HCT116 (cell line): Measurements from ENCODE around the gene ERGIC1. TPM values are rescaled to one million over a fixed set of nuclear protein-coding genes. Genes with fewer than 3 reads are reported as not detected.

Experiments used
- ATAC-seq: fragments of 200-7000 bp; cut with Tn5 transposase; 2 replicates; pipeline ENCODE4 v1.9.1; 2020; ENCODE audit warnings: mild to moderate bottlenecking, moderate library complexity
- BruUV-seq: library from RNA; stranded (reverse); fragments of 400-500 nt; replicated peaks from 2 replicates; lab custom pipeline; 2021; lab: Mats Ljungman, UMichigan
- CTCF ChIA-PET: fragments of 300-600 bp; sonication (Branson Sonifier 250); formaldehyde crosslinking; loops from one replicate; lab custom pipeline; 2021; ENCODE audit warnings: antibody characterized with exemption; lab: Charles Lee
- POLR2A ChIA-PET: fragments of 300-600, 350-600 bp; sonication (Branson Sonifier 250); formaldehyde crosslinking; loops from one replicate; lab custom pipeline; 2021; ENCODE audit warnings: antibody characterized with exemption; lab: Charles Lee
- RAD21 ChIA-PET, 2 experiments: fragments of 300-600 bp; sonication (Branson Sonifier 250); formaldehyde crosslinking; loops; one replicate each; lab custom pipeline; 2023; ENCODE audit warnings: low total read pairs in 2 of 2; ENCODE audit not compliant: uncharacterized antibody in 2 of 2, unreplicated experiment in 2 of 2, low non-redundant PET in 1 of 2; lab: Charles Lee
- DNase-seq: peaks from one replicate; pipeline ENCODE4 v3.0.0-alpha.2; 2010; ENCODE audit warnings: low read depth, low spot score
- H2AFZ ChIP-seq: fragments of 200-600 bp; shearing (Covaris generic), sonication (generic); 2 replicates; pipeline ENCODE4 v1.6.1; 2017; ENCODE audit warnings: low read depth, mixed run types, mixed read lengths, antibody characterized with exemption, low read length; ENCODE audit not compliant: poor library complexity, severe bottlenecking
- H3K27ac ChIP-seq: 2 replicates; pipeline ENCODE4 v1.5.1; 2012; ENCODE audit warnings: low read depth, low read length
- H3K27me3 ChIP-seq: fragments of 200-600 bp; sonication (generic); 2 replicates; pipeline ENCODE4 v1.6.1; 2016; ENCODE audit warnings: mixed run types, low read length, mixed read lengths; ENCODE audit not compliant: insufficient read depth
- H3K36me3 ChIP-seq, 2 experiments: fragments of 200-500 bp in 1 of 2; fragments of 200-600 bp in 1 of 2; sonication (Bioruptor generic) in 1 of 2; sonication (generic) in 1 of 2; 2 replicates each; pipeline versions ENCODE4 v1.5.1 to v1.6.1; 2014 to 2016; ENCODE audit warnings: low read length in 2 of 2, inconsistent platforms in 1 of 2, mixed read lengths in 1 of 2, mixed run types in 1 of 2; ENCODE audit not compliant: insufficient read depth in 2 of 2, control insufficient read depth in 1 of 2
- H3K4me1 ChIP-seq, 2 experiments: fragments of 200-600 bp in 1 of 2; sonication (generic) in 1 of 2; 2 replicates each; pipeline versions ENCODE4 v1.5.1 to v1.6.1; 2012 to 2017; ENCODE audit warnings: low read length in 2 of 2, inconsistent platforms in 1 of 2, mild to moderate bottlenecking in 1 of 2, mixed read lengths in 1 of 2, mixed run types in 1 of 2, moderate library complexity in 1 of 2; ENCODE audit not compliant: insufficient read depth in 2 of 2, control insufficient read depth in 1 of 2
- H3K4me2 ChIP-seq: fragments of 200-600 bp; sonication (generic); 2 replicates; pipeline ENCODE4 v1.6.1; 2017; ENCODE audit warnings: mixed run types, low read length, mixed read lengths
- H3K4me3 ChIP-seq, 2 experiments: fragments of 200-600 bp in 1 of 2; sonication (generic) in 1 of 2; replicated peaks in 1 of 2; 2 replicates each; pipeline ENCODE4 v1.5.1; 2011 to 2016; ENCODE audit warnings: low read length in 2 of 2, control low read depth in 1 of 2, low read depth in 1 of 2, mild to moderate bottlenecking in 1 of 2, mixed read lengths in 1 of 2, mixed run types in 1 of 2
- H3K79me2 ChIP-seq: fragments of 200-600 bp; sonication (generic); 2 replicates; pipeline ENCODE4 v1.6.1; 2017; ENCODE audit warnings: mild to moderate bottlenecking, mixed run types, low read length, moderate library complexity, mixed read lengths; ENCODE audit not compliant: insufficient read depth
- H3K9ac ChIP-seq: fragments of 200-600 bp; sonication (generic); 2 replicates; pipeline ENCODE4 v1.6.1; 2016; ENCODE audit warnings: low read length, mixed read lengths
- H3K9me2 ChIP-seq: fragments of 200-600 bp; sonication (generic), shearing (Covaris generic); 2 replicates; pipeline ENCODE4 v1.6.1; 2017; ENCODE audit warnings: mixed run types, mild to moderate bottlenecking, moderate library complexity; ENCODE audit not compliant: insufficient read depth
- H3K9me3 ChIP-seq, 2 experiments: fragments of 200-500 bp in 1 of 2; fragments of 200-600 bp in 1 of 2; sonication (Bioruptor generic) in 1 of 2; sonication (generic) in 1 of 2; 2 replicates each; pipeline ENCODE4 v1.6.1; 2014 to 2017; ENCODE audit warnings: low read length in 2 of 2, mixed read lengths in 2 of 2, inconsistent platforms in 1 of 2, low read depth in 1 of 2, mild to moderate bottlenecking in 1 of 2, mixed run types in 1 of 2, moderate library complexity in 1 of 2; ENCODE audit not compliant: control insufficient read depth in 1 of 2, insufficient read depth in 1 of 2
- H4K20me1 ChIP-seq: fragments of 200-600 bp; sonication (generic), shearing (Covaris generic); 2 replicates; pipeline ENCODE4 v1.6.1; 2017; ENCODE audit warnings: mixed run types, mild to moderate bottlenecking, moderate library complexity; ENCODE audit not compliant: insufficient read depth
- CTCF ChIP-seq, 3 experiments: fragments of 200-600 bp in 1 of 3; sonication (generic) in 1 of 3; IDR thresholded peaks in 2 of 3; conservative IDR thresholded peaks in 1 of 3; 2 replicates each; pipeline ENCODE4 v1.5.1; 2012 to 2017; ENCODE audit warnings: low read depth in 2 of 3, low read length in 2 of 3, antibody characterized with exemption in 1 of 3, borderline replicate concordance in 1 of 3, control low read depth in 1 of 3, mild to moderate bottlenecking in 1 of 3, mixed read lengths in 1 of 3, mixed run types in 1 of 3, moderate library complexity in 1 of 3; ENCODE audit not compliant: insufficient read depth in 1 of 3
- EZH2 ChIP-seq: fragments of 200-600 bp; sonication (generic); IDR thresholded peaks from 2 replicates; pipeline ENCODE4 v1.6.1; 2017; ENCODE audit warnings: antibody characterized with exemption, mixed run types
- EZH2phosphoT487 ChIP-seq: fragments of 200-600 bp; IDR thresholded peaks from 2 replicates; pipeline ENCODE4 v1.6.1; 2018; ENCODE audit warnings: antibody characterized with exemption, borderline replicate concordance
- FOSL1 ChIP-seq: IDR thresholded peaks from 2 replicates; pipeline ENCODE4 v1.6.1; 2012; ENCODE audit warnings: low read depth
- JUND ChIP-seq: IDR thresholded peaks from 2 replicates; pipeline ENCODE4 v1.6.1; 2012
- POLR2A ChIP-seq: IDR thresholded peaks from 2 replicates; pipeline ENCODE4 v1.7.0; 2011; ENCODE audit warnings: borderline replicate concordance; ENCODE audit not compliant: insufficient read depth, insufficient read length; ENCODE audit errors: extremely low read depth
- POLR2AphosphoS5 ChIP-seq: IDR thresholded peaks from 2 replicates; pipeline ENCODE4 v1.6.1; 2011; ENCODE audit warnings: mild to moderate bottlenecking, low read depth, low read length, moderate library complexity
- RAD21 ChIP-seq: IDR thresholded peaks from 2 replicates; pipeline ENCODE4 v1.6.1; 2012; ENCODE audit warnings: low read depth, mild to moderate bottlenecking
- SP1 ChIP-seq: IDR thresholded peaks from 2 replicates; pipeline ENCODE4 v1.6.1; 2012; ENCODE audit warnings: low read depth
- SRF ChIP-seq: IDR thresholded peaks from 2 replicates; pipeline ENCODE4 v1.6.1; 2012; ENCODE audit warnings: low read depth
- TCF7L2 ChIP-seq: IDR thresholded peaks from 2 replicates; pipeline ENCODE4 v1.7.0; 2011; ENCODE audit warnings: borderline replicate concordance, inconsistent platforms; ENCODE audit not compliant: insufficient read depth, insufficient read length; ENCODE audit errors: extremely low read depth
- YY1 ChIP-seq: IDR thresholded peaks from 2 replicates; pipeline ENCODE4 v1.6.1; 2011; ENCODE audit warnings: low read length, low read depth, moderate library complexity, mild to moderate bottlenecking; ENCODE audit not compliant: insufficient replicate concordance; ENCODE audit errors: extremely low read depth
- ZNF274 ChIP-seq: fragments of 200-500 bp; sonication (Bioruptor generic); IDR thresholded peaks from 2 replicates; pipeline ENCODE4 v1.6.1; 2014; ENCODE audit warnings: mild to moderate bottlenecking, low read depth, low read length, inconsistent platforms
- intact Hi-C: fragments of 100-400 bp; cut with micrococcal nuclease; formaldehyde crosslinking; loops from 2 replicates; pipeline ENCODE4 v1.10.0; 2022
- total RNA-seq: library from RNA; stranded (reverse); gene quantifications from one replicate; pipeline ENCODE4 v1.2.1, GENCODE V29; 2021; ENCODE audit not compliant: unreplicated experiment

ERGIC1 gene
- total RNA-seq, 1 experiment from 2014 or later, result 73.3 TPM

GRCh38 chr5:172903790-172904189 is 69.7 kb downstream of the ERGIC1 start:
- DNase-seq (peak; percentile 7), ATAC-seq (no peak)
- no peak overlapping the region for H2AFZ ChIP-seq
- no peak for TF ChIP-seq FOSL1
- peak; percentile 58 for TF ChIP-seq POLR2AphosphoS5
- TF ChIP-seq YY1, result no peak
- peak overlapping the region; percentile 33; the same call in 1 of the 2 replicates for H3K4me2 ChIP-seq
- H3K27ac ChIP-seq, result peak overlapping the region; percentile 23; the same call in 1 of the 2 replicates
- H4K20me1 ChIP-seq, result no peaks in the 10 kb centered on the region
- H3K4me1 ChIP-seq, result peaks cover 12 to 35% of the 10 kb centered on the region in 2 experiments; a peak in 3 of 4 replicates
- no peaks in the 10 kb centered on the region for H3K9me2 ChIP-seq
- intact Hi-C loops, result loop anchor here (2.0 kb wide), 2 partner anchors 135 to 187 kb away; no protein-coding TSS in a partner anchor
- ChIA-PET POLR2A (interaction anchor here (1.9 to 3.7 kb wide), 2 partner anchors 133 to 171 kb away, joined by 5 to 20 read pairs; partner anchors contain the start of gene DUSP1), CTCF (interaction anchor here (0.7 kb wide), 1 partner anchor 187 kb away, joined by 3 read pairs; no protein-coding TSS in a partner anchor), RAD21 (no interaction called here)
- H3K9me3 ChIP-seq, result no peaks in the 10 kb centered on the region
- no peaks in the 10 kb centered on the region for H3K79me2 ChIP-seq
- H3K4me3 ChIP-seq, result no peak overlapping the region
- no peaks in the 10 kb centered on the region for H3K27me3 ChIP-seq
- no peaks in the 10 kb centered on the region for H3K36me3 ChIP-seq
- H3K9ac ChIP-seq, result peak overlapping the region; percentile 24; the same call in 1 of the 2 replicates
- no TSS peak for BruUV-seq

GRCh38 chr5:172904312-172904642 is 70.2 kb downstream of the ERGIC1 start:
- Histone ChIP-seq H3K36me3 (no peaks in the 10 kb centered on the region), H3K9me2 (no peaks in the 10 kb centered on the region), H3K27me3 (no peaks in the 10 kb centered on the region), H3K9me3 (no peaks in the 10 kb centered on the region), H3K9ac (peak overlapping the region; percentile 24; the same call in 1 of the 2 replicates), H3K27ac (peak overlapping the region; percentile 23), H4K20me1 (no peaks in the 10 kb centered on the region), H3K79me2 (no peaks in the 10 kb centered on the region), H3K4me1 (peaks cover 12 to 35% of the 10 kb centered on the region in 2 experiments; a peak in 3 of 4 replicates), H2AFZ (no peak overlapping the region), H3K4me3 (no peak overlapping the region), H3K4me2 (peak overlapping the region; percentile 33)
- ChIA-PET RAD21 (no interaction called here), CTCF (interaction anchor here (0.7 to 2.1 kb wide), 3 partner anchors 133 to 197 kb away, joined by 3 to 15 read pairs (median 5); partner anchors contain the start of gene DUSP1), POLR2A (interaction anchor here (0.8 to 3.7 kb wide), 5 partner anchors 10 to 171 kb away, joined by 3 to 20 read pairs (median 5); partner anchors contain the start of gene DUSP1)
- no TSS peak for BruUV-seq
- no peak for ATAC-seq
- TF ChIP-seq EZH2 (no peak), ZNF274 (no peak), SP1 (no peak), SRF (no peak), POLR2AphosphoS5 (no peak), JUND (no peak), CTCF (IDR thresholded peaks at IDR 0.05 in 2 of 3, conservative IDR thresholded peaks at IDR 0.05 in 1 of 3; ENCODE audit: borderline replicate concordance in 1 of 3, insufficient read depth in 1 of 3, low read depth in 2 of 3, low read length in 2 of 3) (no peak), RAD21 (no peak), TCF7L2 (no peak), EZH2phosphoT487 (no peak), POLR2A (no peak)
- intact Hi-C loops, result no loop called here
- no peak for DNase-seq
